22Rv1 (cell line): ENCODE results near the gene FAM234A.

Experiments
- CTCF ChIP-seq: fragments of 450-650 bp; IDR thresholded peaks from 2 replicates; pipeline ENCODE4 v1.5.1; 2017; ENCODE audit warnings: mild to moderate bottlenecking
- ZFX ChIP-seq: fragments of 450-650 bp; IDR thresholded peaks from 2 replicates; pipeline ENCODE4 v1.6.1; 2017; ENCODE audit warnings: antibody characterized with exemption, borderline replicate concordance

- TF ChIP-seq ZFX = no peak
- TF ChIP-seq CTCF = no peak
Measured at GRCh38 chr16:270381-271255, 36.0 kb downstream of the FAM234A start.
